ENCODE measurements around the gene GLTP. TPM values are rescaled to one million over a fixed set of nuclear protein-coding genes. Genes with fewer than 3 reads are reported as not detected.

The GLTP gene
- total RNA-seq, 1 donor from 2014 or later: 27.1 TPM

DNA sequence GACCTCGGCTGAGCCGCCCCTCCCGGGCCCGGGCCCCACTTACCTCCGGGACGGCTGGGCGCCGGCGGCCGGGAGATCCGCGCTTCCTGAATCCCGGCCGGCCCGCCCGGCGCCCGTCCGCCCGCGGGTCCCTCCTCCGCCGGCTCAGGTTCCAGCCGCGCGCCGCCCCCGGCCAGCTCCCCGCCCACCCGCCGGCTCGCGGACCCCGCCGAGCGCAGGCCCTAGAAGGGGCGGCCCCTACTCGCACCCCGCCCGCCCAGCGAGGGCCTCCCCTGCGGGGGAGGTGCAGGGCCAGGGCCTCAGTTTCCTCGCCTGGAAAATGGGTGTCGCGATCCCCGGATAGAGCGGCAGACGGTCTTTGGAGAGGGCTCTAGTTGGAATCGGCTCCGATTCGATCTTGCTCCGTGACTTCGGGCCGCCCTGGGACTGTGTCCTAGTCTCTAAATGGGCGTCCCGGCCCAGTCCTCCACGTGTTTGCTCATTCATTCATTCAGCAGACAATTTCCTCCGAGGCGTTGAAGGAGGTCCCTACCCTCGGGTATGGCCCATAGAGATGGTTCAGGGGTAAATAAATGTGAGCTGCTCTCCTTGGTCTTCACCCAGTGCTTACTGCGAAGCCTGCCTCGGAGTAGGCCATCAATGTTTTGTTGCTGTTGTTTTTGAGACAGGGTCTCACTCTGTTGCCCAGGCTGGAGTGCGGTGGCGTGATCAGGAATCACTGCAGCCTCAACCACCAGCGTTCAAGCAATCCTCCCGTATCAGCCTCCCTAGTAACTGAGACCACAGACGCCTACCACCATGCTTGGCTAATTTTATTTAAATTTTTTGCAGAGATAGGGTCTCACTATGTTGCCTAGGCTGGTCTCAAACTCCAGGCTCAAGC, 46.8 kb downstream of the GLTP start, which contains the start of gene TRPV4:
TSS of gene TRPV4 (minus strand) at position 92 of the 883 bp plus-strand sequence. CDS start 18,602 bp downstream, outside the sequence.
- Histone ChIP-seq H3K79me2 (ENCODE audit: insufficient read depth, low read length) (no peaks in the 10 kb centered on the region), H3K36me3 (ENCODE audit: insufficient read depth, low read length) (no peaks in the 10 kb centered on the region), H3K4me2 (ENCODE audit: low read length) (peak within 1 kb of the TSS; percentile 83), H3K9me3 (ENCODE audit: insufficient read depth, low read depth, low read length) (no peaks in the 10 kb centered on the region), H2AFZ (ENCODE audit: low read depth, low read length) (peak within 1 kb of the TSS; percentile 56), H3K4me3 (ENCODE audit: insufficient read depth, low read depth, low read length) (peak within 1 kb of the TSS; percentile 56), H3K9ac (ENCODE audit: low read length) (peak within 1 kb of the TSS; percentile 71), H3K4me1 (ENCODE audit: insufficient read depth, low read length) (no peaks in the 10 kb centered on the region), H4K20me1 (ENCODE audit: insufficient read depth, low read length) (peaks cover 5% of the 10 kb centered on the region), H3K27ac (ENCODE audit: low read depth, low read length) (no peak within 1 kb of the TSS), H3K27me3 (ENCODE audit: insufficient read depth, low read length) (peaks cover 11% of the 10 kb centered on the region)
- TF ChIP-seq EZH2 (IDR thresholded peaks at IDR 0.05; ENCODE audit: insufficient read depth, low read length): no peak
- no peak for TF ChIP-seq CTCF (IDR thresholded peaks at IDR 0.05; ENCODE audit: insufficient read depth, low read depth, low read length)
- DNase-seq (ENCODE audit: low read depth) (no peak), FAIRE-seq (no peak)
- H3K27me3 Mint-ChIP-seq (ENCODE audit: low read depth, unreplicated experiment): peaks cover 14% of the 10 kb centered on the region
- no peaks in the 10 kb centered on the region for H3K4me1 Mint-ChIP-seq (ENCODE audit: low read depth, unreplicated experiment)
- H3K27ac Mint-ChIP-seq (ENCODE audit: unreplicated experiment): peak within 1 kb of the TSS; percentile 19
- peak within 1 kb of the TSS; percentile 76 for H3K4me3 Mint-ChIP-seq (ENCODE audit: unreplicated experiment)
- H3K36me3 Mint-ChIP-seq (ENCODE audit: low read depth, unreplicated experiment): no peaks in the 10 kb centered on the region
- H3K9me3 Mint-ChIP-seq (ENCODE audit: unreplicated experiment): no peaks in the 10 kb centered on the region

DNA sequence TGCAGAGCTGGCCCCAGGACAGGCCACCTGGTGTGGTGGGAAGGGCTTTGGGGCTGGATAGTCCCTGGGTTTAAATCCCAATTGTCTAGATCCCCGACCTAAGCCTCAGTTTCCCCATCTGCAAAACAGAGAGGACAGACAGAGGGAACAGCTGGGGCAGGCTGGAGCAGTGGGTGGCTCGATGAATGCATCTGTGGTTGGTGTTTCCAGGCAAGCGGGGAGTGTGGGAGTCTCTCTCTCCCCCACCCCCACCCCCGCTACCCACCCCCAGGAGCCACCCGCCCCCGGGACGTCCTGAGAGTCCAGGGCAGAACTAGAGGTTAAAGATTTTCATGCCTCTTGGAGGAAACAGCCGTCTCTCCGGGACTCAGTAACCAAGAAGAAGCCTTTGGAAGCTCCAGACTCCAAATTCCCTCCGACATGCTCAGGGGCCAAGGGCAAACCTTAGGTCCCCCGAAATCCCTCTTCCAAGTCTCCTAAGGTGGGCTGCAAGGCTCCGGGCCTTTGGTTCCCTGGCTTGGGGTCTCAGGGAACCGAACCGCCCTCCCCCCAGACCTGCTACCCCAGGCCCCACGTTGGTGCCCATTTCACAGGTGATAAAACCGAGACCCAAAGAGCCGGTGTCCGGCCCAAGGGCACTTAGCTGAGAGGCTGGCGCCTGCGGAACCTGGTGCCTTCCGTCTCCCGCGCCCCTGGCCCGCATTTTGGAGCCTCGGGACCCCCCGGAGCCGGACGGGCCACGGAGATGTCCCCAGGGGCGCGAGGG, 47.6 kb downstream of the GLTP start:
- no peaks in the 10 kb centered on the region for H3K4me1 ChIP-seq (ENCODE audit: insufficient read depth, low read length)
- H3K27ac Mint-ChIP-seq (ENCODE audit: unreplicated experiment): no peak overlapping the region
- no peak for FAIRE-seq
- peaks cover 11% of the 10 kb centered on the region for H3K27me3 ChIP-seq (ENCODE audit: insufficient read depth, low read length)
- peak overlapping the region; percentile 56 for H3K4me3 ChIP-seq (ENCODE audit: insufficient read depth, low read depth, low read length)
- peaks cover 5% of the 10 kb centered on the region for H4K20me1 ChIP-seq (ENCODE audit: insufficient read depth, low read length)
- peaks cover 14% of the 10 kb centered on the region for H3K27me3 Mint-ChIP-seq (ENCODE audit: low read depth, unreplicated experiment)
- H3K36me3 ChIP-seq (ENCODE audit: insufficient read depth, low read length): no peaks in the 10 kb centered on the region
- H3K9me3 Mint-ChIP-seq (ENCODE audit: unreplicated experiment): no peaks in the 10 kb centered on the region
- H3K9me3 ChIP-seq (ENCODE audit: insufficient read depth, low read depth, low read length): no peaks in the 10 kb centered on the region
- peak overlapping the region; percentile 60 for H3K4me3 Mint-ChIP-seq (ENCODE audit: unreplicated experiment)
- H3K9ac ChIP-seq (ENCODE audit: low read length): peak overlapping the region; percentile 71
- no peaks in the 10 kb centered on the region for H3K4me1 Mint-ChIP-seq (ENCODE audit: low read depth, unreplicated experiment)
- H3K4me2 ChIP-seq (ENCODE audit: low read length): peak overlapping the region; percentile 83
- H3K36me3 Mint-ChIP-seq (ENCODE audit: low read depth, unreplicated experiment): no peaks in the 10 kb centered on the region
- TF ChIP-seq CTCF (IDR thresholded peaks at IDR 0.05; ENCODE audit: insufficient read depth, low read depth, low read length): no peak
- no peak for TF ChIP-seq EZH2 (IDR thresholded peaks at IDR 0.05; ENCODE audit: insufficient read depth, low read length)
- H3K79me2 ChIP-seq (ENCODE audit: insufficient read depth, low read length): no peaks in the 10 kb centered on the region
- no peak overlapping the region for H3K27ac ChIP-seq (ENCODE audit: low read depth, low read length)
- H2AFZ ChIP-seq (ENCODE audit: low read depth, low read length): peak overlapping the region; percentile 56
- DNase-seq (ENCODE audit: low read depth): no peak
